BJ (cell line): ENCODE data around the gene LY6G6C. TPM values are rescaled to one million over a fixed set of nuclear protein-coding genes. Genes with fewer than 3 reads are reported as not detected.

ENCODE experiments used
- CTCF ChIA-PET: fragments of 350-600 bp; formaldehyde crosslinking; extraction: SDS; loops from one replicate; lab custom pipeline; 2021; ENCODE audit warnings: antibody characterized with exemption, inconsistent platforms; lab: Yijun Ruan, JAX
- POLR2A ChIA-PET: fragments of 300-600 bp; sonication (Branson Sonifier 250); formaldehyde crosslinking; extraction: SDS; loops from one replicate; lab custom pipeline; 2021; ENCODE audit warnings: antibody characterized with exemption; lab: Charles Lee
- DNase-seq: peaks from one replicate; pipeline ENCODE4 v3.0.0-alpha.2; 2011; ENCODE audit warnings: low read depth
- H3K27me3 ChIP-seq: 2 replicates; pipeline ENCODE4 v1.6.0; 2011; ENCODE audit warnings: low read length; ENCODE audit not compliant: control insufficient read depth, insufficient read depth
- H3K36me3 ChIP-seq: 2 replicates; pipeline ENCODE4 v1.5.1; 2011; ENCODE audit warnings: low read length; ENCODE audit not compliant: control insufficient read depth, insufficient read depth
- H3K4me3 ChIP-seq: 2 replicates; pipeline ENCODE4 v1.5.1; 2011; ENCODE audit warnings: low read depth, mild to moderate bottlenecking, control low read depth, low read length
- polyA plus RNA-seq: library from polyadenylated mRNA; depleted of rRNA; stranded (reverse); fragments of >200 nt; gene quantifications from 2 replicates; pipeline ENCODE4 v1.2.3, GENCODE V29; 2011
- TF ChIP-seq, protein P1 (sequence below): IDR thresholded peaks from 2 replicates; pipeline ENCODE4 v1.5.1; 2011; ENCODE audit warnings: low read depth, mild to moderate bottlenecking, control low read depth, inconsistent platforms, low read length, moderate library complexity; ENCODE audit not compliant: insufficient read depth

The LY6G6C gene
- polyA plus RNA-seq, 1 experiment = not detected

DNA sequence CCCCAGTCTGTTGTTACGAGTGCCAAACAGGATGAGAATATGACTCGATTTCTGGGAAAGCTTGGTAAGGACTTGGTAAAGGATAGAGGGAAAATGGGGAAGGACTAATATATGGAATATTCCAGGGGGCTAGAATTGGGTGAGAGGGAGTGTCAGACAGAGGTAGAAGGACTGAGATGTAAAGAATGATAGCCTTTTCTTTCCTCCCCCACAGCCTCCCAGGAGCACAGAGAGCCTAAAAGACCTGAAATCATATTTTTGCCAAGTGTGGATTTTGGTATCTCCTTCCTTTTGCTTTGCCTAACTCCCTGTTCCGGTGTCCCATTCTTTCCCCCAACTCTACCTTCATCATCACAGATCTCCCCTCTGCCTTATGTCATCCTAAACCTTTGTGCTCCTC, 21.3 kb upstream of the LY6G6C start:
- Histone ChIP-seq H3K36me3 (no peaks in the 10 kb centered on the region), H3K27me3 (no peaks in the 10 kb centered on the region), H3K4me3 (no peak overlapping the region)
- no peak for DNase-seq
- CTCF ChIA-PET = no interaction called here
- POLR2A ChIA-PET = no interaction called here
- TF ChIP-seq, protein P1, sequence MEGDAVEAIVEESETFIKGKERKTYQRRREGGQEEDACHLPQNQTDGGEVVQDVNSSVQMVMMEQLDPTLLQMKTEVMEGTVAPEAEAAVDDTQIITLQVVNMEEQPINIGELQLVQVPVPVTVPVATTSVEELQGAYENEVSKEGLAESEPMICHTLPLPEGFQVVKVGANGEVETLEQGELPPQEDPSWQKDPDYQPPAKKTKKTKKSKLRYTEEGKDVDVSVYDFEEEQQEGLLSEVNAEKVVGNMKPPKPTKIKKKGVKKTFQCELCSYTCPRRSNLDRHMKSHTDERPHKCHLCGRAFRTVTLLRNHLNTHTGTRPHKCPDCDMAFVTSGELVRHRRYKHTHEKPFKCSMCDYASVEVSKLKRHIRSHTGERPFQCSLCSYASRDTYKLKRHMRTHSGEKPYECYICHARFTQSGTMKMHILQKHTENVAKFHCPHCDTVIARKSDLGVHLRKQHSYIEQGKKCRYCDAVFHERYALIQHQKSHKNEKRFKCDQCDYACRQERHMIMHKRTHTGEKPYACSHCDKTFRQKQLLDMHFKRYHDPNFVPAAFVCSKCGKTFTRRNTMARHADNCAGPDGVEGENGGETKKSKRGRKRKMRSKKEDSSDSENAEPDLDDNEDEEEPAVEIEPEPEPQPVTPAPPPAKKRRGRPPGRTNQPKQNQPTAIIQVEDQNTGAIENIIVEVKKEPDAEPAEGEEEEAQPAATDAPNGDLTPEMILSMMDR = no peak

DNA sequence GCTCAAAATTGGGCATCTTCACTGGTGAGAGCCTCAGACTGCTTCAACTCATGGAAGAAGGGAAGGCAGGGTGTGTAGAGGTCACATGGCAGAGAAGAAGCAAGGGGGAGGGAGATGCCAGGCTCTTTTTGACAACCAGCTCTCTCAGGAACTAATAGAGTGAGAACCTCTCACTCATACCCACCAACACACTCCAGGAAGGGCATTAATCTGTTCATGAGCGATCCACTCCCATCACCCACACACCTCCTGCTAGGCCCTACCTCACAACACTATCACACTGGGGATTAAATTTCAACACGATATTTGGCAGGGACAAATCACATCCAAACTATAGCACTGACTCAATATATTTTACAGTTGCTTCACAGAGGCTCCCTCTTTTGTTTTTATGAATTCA, 20.3 kb upstream of the LY6G6C start:
- DNase-seq = no peak
- Histone ChIP-seq H3K4me3 (no peak overlapping the region), H3K36me3 (no peaks in the 10 kb centered on the region), H3K27me3 (no peaks in the 10 kb centered on the region)
- TF ChIP-seq, protein P1 = no peak
- ChIA-PET CTCF (no interaction called here), POLR2A (no interaction called here)

DNA sequence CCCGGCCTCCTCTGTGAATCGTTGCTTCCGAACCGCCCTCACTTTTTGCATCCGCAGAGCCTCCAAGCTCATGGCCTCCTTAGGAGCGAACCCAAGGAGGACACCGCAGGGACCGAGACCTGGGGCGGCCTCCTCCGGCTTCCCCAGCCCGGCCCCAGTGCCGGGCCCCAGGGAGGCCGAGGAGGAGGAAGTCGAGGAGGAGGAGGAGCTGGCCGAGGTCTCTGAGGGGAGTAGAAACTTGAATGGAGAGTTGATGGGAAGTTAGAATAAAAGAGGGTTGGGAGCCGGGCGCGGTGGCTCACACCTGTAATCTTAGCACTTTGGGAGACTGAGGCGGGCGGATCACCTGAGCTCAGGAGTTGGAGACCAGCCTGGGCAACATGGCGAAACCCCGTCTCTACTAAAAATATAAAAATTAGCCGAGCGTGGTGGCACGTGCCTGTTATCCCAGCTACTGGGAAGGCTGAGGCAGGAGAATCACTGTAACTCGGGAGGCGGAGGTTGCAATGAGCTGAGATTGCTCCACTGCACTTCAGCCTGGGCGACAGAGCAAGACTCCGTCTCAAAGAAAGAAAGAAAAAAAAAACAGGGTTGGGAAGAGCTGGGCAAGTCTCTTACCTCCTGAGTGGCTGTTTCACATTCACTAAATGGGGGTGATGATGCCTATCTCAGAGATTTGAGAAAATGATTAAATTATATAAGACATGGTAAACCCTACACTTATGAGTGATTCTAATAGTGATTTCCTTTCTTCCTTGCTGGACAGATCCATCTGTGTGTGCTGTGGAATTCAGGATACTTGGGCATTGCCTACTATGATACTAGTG, 19.1 kb upstream of the LY6G6C start:
- TF ChIP-seq, protein P1 = no peak
- H3K27me3 ChIP-seq = no peaks in the 10 kb centered on the region
- no peak for DNase-seq
- ChIA-PET POLR2A (interaction anchor here (0.6 to 1.3 kb wide), 4 partner anchors 86 to 1237 kb away, joined by 3 to 6 read pairs (median 4); partner anchors contain the start of gene HSPA1B), CTCF (interaction anchor here (1.1 to 6.5 kb wide), 4 partner anchors 11 to 90 kb away, joined by 3 to 35 read pairs (median 4); partner anchors contain the start of gene DDAH2)
- peak overlapping the region; percentile 75 for H3K4me3 ChIP-seq
- no peaks in the 10 kb centered on the region for H3K36me3 ChIP-seq

DNA sequence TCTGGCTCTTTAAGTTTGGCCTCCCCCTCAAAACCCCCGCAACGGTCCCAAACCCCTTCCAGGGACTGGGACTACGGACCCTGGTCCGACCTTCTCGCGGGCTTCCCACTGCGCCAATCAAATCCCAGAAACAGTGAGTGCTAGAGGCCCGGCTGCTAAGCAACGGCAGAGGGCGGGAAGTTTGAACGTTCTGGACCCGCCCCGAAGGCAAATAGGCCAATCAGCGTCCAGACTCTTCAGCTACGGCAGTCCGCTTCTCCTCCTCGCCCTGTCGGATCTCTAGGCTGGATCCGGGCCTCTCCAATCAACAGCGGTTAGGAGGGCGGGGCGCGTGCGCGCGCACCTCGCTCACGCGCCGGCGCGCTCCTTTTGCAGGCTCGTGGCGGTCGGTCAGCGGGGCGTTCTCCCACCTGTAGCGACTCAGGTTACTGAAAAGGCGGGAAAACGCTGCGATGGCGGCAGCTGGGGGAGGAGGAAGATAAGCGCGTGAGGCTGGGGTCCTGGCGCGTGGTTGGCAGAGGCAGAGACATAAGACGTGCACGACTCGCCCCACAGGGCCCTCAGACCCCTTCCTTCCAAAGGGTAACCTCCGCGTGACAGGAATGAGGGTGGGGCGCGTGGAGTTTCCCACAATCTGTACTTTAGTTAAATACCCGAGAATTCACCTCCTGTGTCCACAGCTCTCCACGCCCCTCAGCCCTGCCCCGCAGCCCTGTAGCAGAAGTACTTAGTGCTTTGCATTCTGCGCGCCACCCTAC, 18.3 kb upstream of the LY6G6C start, which contains the start of gene MSH5:
Gene MSH5 (plus strand): TSS at position 367 of the 758 bp plus-strand sequence. CDS start 462 bp downstream, outside the sequence.
- TF ChIP-seq, protein P1 = no peak
- Histone ChIP-seq H3K27me3 (no peaks in the 10 kb centered on the region), H3K36me3 (no peaks in the 10 kb centered on the region), H3K4me3 (peak within 1 kb of the TSS; percentile 75)
- peak; percentile 98 for DNase-seq
- POLR2A ChIA-PET = interaction anchor here (0.6 to 1.3 kb wide), 3 partner anchors 10 to 1413 kb away, joined by 3 to 6 read pairs (median 3); partner anchors contain the start of genes DDAH2 and HSPA1B
- CTCF ChIA-PET = interaction anchor here (1.0 to 6.5 kb wide), 6 partner anchors 10 to 193 kb away, joined by 3 to 35 read pairs (median 4); partner anchors contain the start of genes ATP6V1G2 and DDAH2
